ENCODE data around the gene SCMH1. TPM values are rescaled to one million over a fixed set of nuclear protein-coding genes. Genes with fewer than 3 reads are reported as not detected.

Gene SCMH1
- total and polyA plus RNA-seq, 2 donors (not counting 3 experiments of a cell fraction or from before 2014, with no cell fraction given), result 39.9 to 40.7 TPM

GRCh38 chr1:41086921-41087320 lies 155.2 kb downstream of the SCMH1 start:
- POLR2A ChIA-PET, result interaction anchor here (0.7 kb wide), 1 partner anchor 43 kb away, joined by 4 read pairs; no protein-coding TSS in a partner anchor
- H3K4me2 ChIP-seq (ENCODE audit: insufficient read depth, low read length), result no peak overlapping the region
- BruUV-seq (replicated peaks), result no TSS peak
- TF ChIP-seq FOS (IDR thresholded peaks at IDR 0.05; ENCODE audit: borderline replicate concordance, insufficient read depth, low read length) (no peak), MAX (IDR thresholded peaks at IDR 0.05; ENCODE audit: insufficient read depth, insufficient read length) (no peak), GATA2 (IDR thresholded peaks at IDR 0.05; ENCODE audit: insufficient read depth, insufficient read length, low read depth, low read length) (no peak), CTCF (IDR thresholded peaks at IDR 0.05; ENCODE audit: extremely low read depth in 1 of 2, insufficient read depth in 1 of 2, low read depth in 1 of 2, low read length in 2 of 2) (no peak), POLR2AphosphoS5 (IDR thresholded peaks at IDR 0.05; ENCODE audit: insufficient read depth, low read depth, low read length) (no peak), MYC (IDR thresholded peaks at IDR 0.05; ENCODE audit: low read depth, low read length) (no peak), JUN (IDR thresholded peaks at IDR 0.05; ENCODE audit: borderline replicate concordance, insufficient read depth, insufficient read length, low read depth) (no peak), EZH2 (IDR thresholded peaks at IDR 0.05; ENCODE audit: borderline replicate concordance, low read depth, low read length, severe bottlenecking) (no peak), POLR2A (IDR thresholded peaks at IDR 0.05; ENCODE audit: low read depth, low read length) (no peak)
- no peak for DNase-seq (ENCODE audit: low read depth, low spot score)
- no peak for FAIRE-seq
- no peaks in the 10 kb centered on the region for H3K9me3 ChIP-seq (replicated peaks; ENCODE audit: control insufficient read depth, insufficient read depth, low read length)
- H4K20me1 ChIP-seq (replicated peaks; ENCODE audit: control insufficient read depth, extremely low read depth, insufficient read depth, low read length), result no peaks in the 10 kb centered on the region
- dilution Hi-C loops (cut with MboI; ENCODE audit: extremely low pct_ligation_motif_present, low sequenced_read_pairs) (no loop called here), intact Hi-C loops (cut with micrococcal nuclease) (no loop called here)
- no peak overlapping the region for H3K27ac ChIP-seq (ENCODE audit: insufficient read depth, low read depth, low read length)
- CTCF ChIA-PET, result interaction anchor here (1.0 to 1.5 kb wide), 4 partner anchors 10 to 64 kb away, joined by 3 read pairs; no protein-coding TSS in a partner anchor
- no peak overlapping the region for H3K4me3 ChIP-seq (replicated peaks in 1 of 3; ENCODE audit: insufficient read depth in 1 of 3, low read depth in 1 of 3, low read length in 3 of 3)
- no peaks in the 10 kb centered on the region for H3K27me3 ChIP-seq (ENCODE audit: control insufficient read depth in 2 of 2, insufficient read depth in 2 of 2, low read length in 2 of 2)
- no peaks in the 10 kb centered on the region for H3K4me1 ChIP-seq (ENCODE audit: control insufficient read depth, extremely low read depth, insufficient read depth, low read length)
- no peaks in the 10 kb centered on the region for H3K79me2 ChIP-seq (ENCODE audit: control insufficient read depth, insufficient read depth, low read length)
- no peaks in the 10 kb centered on the region for H3K9me1 ChIP-seq (replicated peaks; ENCODE audit: control insufficient read depth, extremely low read depth, insufficient read depth, low read length)
- no peak overlapping the region for H3K9ac ChIP-seq (replicated peaks; ENCODE audit: extremely low read depth, insufficient read depth, low read length)
- H2AFZ ChIP-seq (ENCODE audit: low read depth, low read length), result no peak overlapping the region
- H3K36me3 ChIP-seq (ENCODE audit: control insufficient read depth in 2 of 2, extremely low read depth in 1 of 2, insufficient read depth in 2 of 2, low read length in 2 of 2), result no peaks in the 10 kb centered on the region

All from endothelial cell of umbilical vein (primary cell).